HL-60 (cell line): ENCODE measurements around the gene FMC1.
"Not testable (repeated sequence)": the region's sequence is repeated elsewhere in the genome, so short reads cannot be mapped to it uniquely, and the experiment has no call there.

ENCODE experiments used
- DNase-seq, 2 experiments: peaks; one replicate each; pipeline ENCODE4 v3.0.0-alpha.2; 2010 to 2020; ENCODE audit warnings: low read depth in 1 of 2, low spot score in 1 of 2
- H3K27ac ChIP-seq: fragments of 250-450 bp; sonication (Bioruptor Pico); replicated peaks from 2 replicates; pipeline ENCODE4 v1.5.1; 2020; ENCODE audit warnings: mild to moderate bottlenecking, moderate library complexity
- H3K27me3 ChIP-seq: fragments of 250-450 bp; sonication (Bioruptor Pico); 2 replicates; pipeline ENCODE4 v1.5.1; 2021; ENCODE audit warnings: mild to moderate bottlenecking, moderate library complexity; ENCODE audit not compliant: insufficient read depth, poor library complexity, severe bottlenecking
- H3K4me3 ChIP-seq: replicated peaks from 2 replicates; pipeline ENCODE4 v1.5.1; 2011; ENCODE audit warnings: mild to moderate bottlenecking, control low read depth, low read length; ENCODE audit not compliant: insufficient read depth
- CTCF ChIP-seq: IDR thresholded peaks from one replicate; pipeline ENCODE4 v1.5.1; 2011; ENCODE audit warnings: low read length, control low read depth, inconsistent platforms; ENCODE audit not compliant: insufficient read depth
- GABPA ChIP-seq: IDR thresholded peaks from 2 replicates; pipeline ENCODE4 v1.6.1; 2012; ENCODE audit warnings: low read depth
- POLR2AphosphoS5 ChIP-seq: IDR thresholded peaks from 2 replicates; pipeline ENCODE4 v1.6.1; 2012; ENCODE audit warnings: low read depth
- SPI1 ChIP-seq: IDR thresholded peaks from 2 replicates; pipeline ENCODE4 v1.6.1; 2012; ENCODE audit warnings: low read depth, mild to moderate bottlenecking, borderline replicate concordance
- TF ChIP-seq, protein P1 (sequence below): IDR thresholded peaks from 2 replicates; pipeline ENCODE4 v1.6.1; 2012; ENCODE audit warnings: low read depth; ENCODE audit not compliant: insufficient replicate concordance

The FMC1 gene

GRCh38 chr7:139355320-139355719 lies 14.2 kb downstream of the FMC1 start:
- DNase-seq, result peak; percentile 42 to 79
- no peak overlapping the region for H3K4me3 ChIP-seq
- TF ChIP-seq GABPA, result no peak
- TF ChIP-seq CTCF, result no peak
- TF ChIP-seq SPI1, result no peak
- no peak for TF ChIP-seq POLR2AphosphoS5
- H3K27ac ChIP-seq, result no peak overlapping the region
- H3K27me3 ChIP-seq, result no peaks in the 10 kb centered on the region

DNA sequence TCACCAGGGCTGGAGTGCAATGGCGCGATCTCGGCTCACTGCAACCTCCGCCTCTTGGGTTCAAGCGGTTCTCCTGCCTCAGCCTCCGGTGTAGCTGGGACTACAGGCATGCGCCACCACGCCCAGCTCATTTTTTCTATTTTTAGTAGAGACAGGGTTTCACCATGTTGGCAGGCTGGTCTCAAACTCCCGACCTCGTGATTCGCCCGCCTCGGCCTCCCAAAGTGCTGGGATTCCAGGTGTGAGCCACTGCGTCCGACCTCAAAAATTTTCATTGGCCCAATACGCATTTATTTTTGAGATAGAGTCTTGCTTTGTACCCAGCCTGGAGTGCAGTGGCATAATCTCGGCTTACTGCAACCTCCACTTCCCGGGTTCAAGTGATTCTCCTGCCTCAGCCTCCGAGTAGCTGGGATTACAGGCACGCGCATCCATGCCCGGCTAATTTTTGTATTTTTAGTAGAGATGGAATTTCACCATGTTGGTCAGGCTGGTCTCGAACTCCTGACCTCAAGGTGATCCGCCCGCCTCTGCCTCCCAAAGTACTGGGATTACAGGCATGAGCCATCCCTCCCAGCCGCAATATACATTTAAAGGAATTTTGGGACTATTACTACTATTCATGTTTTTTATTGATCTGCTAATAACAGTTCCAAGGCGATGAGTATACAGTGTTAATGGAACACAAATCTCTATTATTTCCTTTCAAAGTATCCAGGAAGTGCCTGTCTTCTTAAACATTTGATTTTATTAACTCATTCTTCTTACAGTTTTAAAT lies 16.8 kb downstream of the FMC1 start:
- not testable (repeated sequence) for DNase-seq, H3K27me3 ChIP-seq
- Histone ChIP-seq H3K27ac (peak overlapping the region; percentile 98), H3K4me3 (peak overlapping the region; percentile 63)

GRCh38 chr7:139358541-139359365 lies 17.6 kb downstream of the FMC1 start:
- Histone ChIP-seq H3K27ac (peak overlapping the region; percentile 98), H3K27me3 (no peaks in the 10 kb centered on the region), H3K4me3 (peak overlapping the region; percentile 63)
- no peak for TF ChIP-seq SPI1
- TF ChIP-seq GABPA, result no peak
- TF ChIP-seq, protein P1, sequence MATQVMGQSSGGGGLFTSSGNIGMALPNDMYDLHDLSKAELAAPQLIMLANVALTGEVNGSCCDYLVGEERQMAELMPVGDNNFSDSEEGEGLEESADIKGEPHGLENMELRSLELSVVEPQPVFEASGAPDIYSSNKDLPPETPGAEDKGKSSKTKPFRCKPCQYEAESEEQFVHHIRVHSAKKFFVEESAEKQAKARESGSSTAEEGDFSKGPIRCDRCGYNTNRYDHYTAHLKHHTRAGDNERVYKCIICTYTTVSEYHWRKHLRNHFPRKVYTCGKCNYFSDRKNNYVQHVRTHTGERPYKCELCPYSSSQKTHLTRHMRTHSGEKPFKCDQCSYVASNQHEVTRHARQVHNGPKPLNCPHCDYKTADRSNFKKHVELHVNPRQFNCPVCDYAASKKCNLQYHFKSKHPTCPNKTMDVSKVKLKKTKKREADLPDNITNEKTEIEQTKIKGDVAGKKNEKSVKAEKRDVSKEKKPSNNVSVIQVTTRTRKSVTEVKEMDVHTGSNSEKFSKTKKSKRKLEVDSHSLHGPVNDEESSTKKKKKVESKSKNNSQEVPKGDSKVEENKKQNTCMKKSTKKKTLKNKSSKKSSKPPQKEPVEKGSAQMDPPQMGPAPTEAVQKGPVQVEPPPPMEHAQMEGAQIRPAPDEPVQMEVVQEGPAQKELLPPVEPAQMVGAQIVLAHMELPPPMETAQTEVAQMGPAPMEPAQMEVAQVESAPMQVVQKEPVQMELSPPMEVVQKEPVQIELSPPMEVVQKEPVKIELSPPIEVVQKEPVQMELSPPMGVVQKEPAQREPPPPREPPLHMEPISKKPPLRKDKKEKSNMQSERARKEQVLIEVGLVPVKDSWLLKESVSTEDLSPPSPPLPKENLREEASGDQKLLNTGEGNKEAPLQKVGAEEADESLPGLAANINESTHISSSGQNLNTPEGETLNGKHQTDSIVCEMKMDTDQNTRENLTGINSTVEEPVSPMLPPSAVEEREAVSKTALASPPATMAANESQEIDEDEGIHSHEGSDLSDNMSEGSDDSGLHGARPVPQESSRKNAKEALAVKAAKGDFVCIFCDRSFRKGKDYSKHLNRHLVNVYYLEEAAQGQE, result no peak
- no peak for TF ChIP-seq CTCF
- no peak for TF ChIP-seq POLR2AphosphoS5
- DNase-seq, result peak in 1 of 2 experiments; percentile 44

- peak; percentile 99 for TF ChIP-seq POLR2AphosphoS5
- TF ChIP-seq, protein P1, result no peak
- no peak for TF ChIP-seq CTCF
- no peak for TF ChIP-seq GABPA
- 0 out of 2 replicates have a peak, but pooled peaks have one; percentile 17 for TF ChIP-seq SPI1
- Histone ChIP-seq H3K4me3 (peak within 1 kb of the TSS; percentile 87), H3K27ac (peak within 1 kb of the TSS; percentile 98), H3K27me3 (no peaks in the 10 kb centered on the region)
- peak; percentile 96 to 99 for DNase-seq
Measured at GRCh38 chr7:139359366-139360209, 18.5 kb downstream of the FMC1 start, which contains the start of gene LUC7L2. Gene LUC7L2, plus strand, starts transcription at chr7:139359894. Its CDS starts 368 bp downstream, at chr7:139360262.
